ENCODE measurements around the gene FTO. TPM values are rescaled to one million over a fixed set of nuclear protein-coding genes. Genes with fewer than 3 reads are reported as not detected.
A peak's percentile ranks its signal among the peaks of the same experiment; 100 is the strongest.

FTO gene
- total and polyA plus RNA-seq, 2 of the 13 experiments (the other 11 are each of a cell fraction or from before 2014, with no cell fraction given): 41.6 to 55.8 TPM

GRCh38 chr16:53773150-53773846, 69.3 kb downstream of the FTO start (continued):
- TF ChIP-seq MTA3 (CRISPR knock-in tag; IDR thresholded peaks at IDR 0.05) (no peak), KMT2A (CRISPR knock-in tag; IDR thresholded peaks at IDR 0.05) (peak; percentile 48; the same call in 1 of the 2 replicates), TCF12 (IDR thresholded peaks at IDR 0.05) (no peak), TCF12 (CRISPR knock-in tag; IDR thresholded peaks at IDR 0.05) (no peak), KDM5A (IDR thresholded peaks at IDR 0.05; ENCODE audit: borderline replicate concordance, low read length) (peak; percentile 53; the same call in 1 of the 2 replicates), ZC3H13 (CRISPR knock-in tag; IDR thresholded peaks at IDR 0.05) (no peak), HNF1A (IDR thresholded peaks at IDR 0.05; ENCODE audit: low read depth) (peak; percentile 67), HNF1A (CRISPR knock-in tag; IDR thresholded peaks at IDR 0.05; ENCODE audit: borderline replicate concordance) (no peak), ZNF160 (CRISPR knock-in tag; IDR thresholded peaks at IDR 0.05) (no peak), TRAFD1 (CRISPR knock-in tag; IDR thresholded peaks at IDR 0.05; ENCODE audit: borderline replicate concordance) (no peak), ATF2 (CRISPR knock-in tag; IDR thresholded peaks at IDR 0.05) (0 out of 2 replicates have a peak, but pooled peaks have one; percentile 28), ARNT (IDR thresholded peaks at IDR 0.05) (no peak), ZNF224 (CRISPR knock-in tag; IDR thresholded peaks at IDR 0.05) (no peak), ATF6 (CRISPR knock-in tag; conservative IDR thresholded peaks at IDR 0.05) (no peak), THAP11 (CRISPR knock-in tag; IDR thresholded peaks at IDR 0.05) (peak; percentile 61; the same call in 1 of the 2 replicates), TIGD3 (CRISPR knock-in tag; IDR thresholded peaks at IDR 0.05; ENCODE audit: borderline replicate concordance) (no peak), ZNF652 (CRISPR knock-in tag; IDR thresholded peaks at IDR 0.05; ENCODE audit: borderline replicate concordance, low read depth) (peak; percentile 9; the same call in 1 of the 2 replicates), ZNF850 (CRISPR knock-in tag; conservative IDR thresholded peaks at IDR 0.05) (0 out of 2 replicates have a peak, but pooled peaks have one; percentile 47), SMC3 (IDR thresholded peaks at IDR 0.05; ENCODE audit: low read length) (peak; percentile 92), RFXAP (CRISPR knock-in tag; IDR thresholded peaks at IDR 0.05; ENCODE audit: borderline replicate concordance) (no peak)
